GM21423 (cell line): ENCODE data around the gene TM2D3.

Source experiments
- ATAC-seq: cut with Tn5 transposase; IDR thresholded peaks from one replicate; pipeline ENCODE4 v1.9.1; 2021; ENCODE audit warnings: mild to moderate bottlenecking, moderate library complexity; ENCODE audit not compliant: unreplicated experiment

Gene TM2D3

DNA sequence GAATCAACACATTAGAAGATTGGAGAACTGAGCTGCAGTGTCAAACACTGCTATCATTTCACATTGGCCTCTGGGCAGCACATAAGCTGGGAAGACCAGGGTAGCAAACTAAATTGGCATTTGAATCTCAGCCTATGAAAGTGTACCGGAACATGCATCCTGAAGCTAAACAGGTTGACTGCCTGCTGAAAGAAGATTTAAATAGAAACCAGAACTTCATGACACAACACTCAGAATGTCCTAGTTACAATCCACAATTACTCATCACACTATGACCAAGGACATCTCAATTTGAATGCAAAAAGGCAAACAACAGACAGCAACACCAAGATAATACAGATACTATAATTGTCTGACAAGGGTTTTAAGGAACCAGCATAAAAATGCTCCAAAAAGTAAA, 26.2 kb downstream of the TM2D3 start:
- no peak for ATAC-seq

- no peak for ATAC-seq
These were observed 27.0 kb downstream of the TM2D3 start for GRCh38 chr15:101625184-101625583.

- ATAC-seq, result no peak
These were observed 28.5 kb downstream of the TM2D3 start for GRCh38 chr15:101623367-101624304.

DNA sequence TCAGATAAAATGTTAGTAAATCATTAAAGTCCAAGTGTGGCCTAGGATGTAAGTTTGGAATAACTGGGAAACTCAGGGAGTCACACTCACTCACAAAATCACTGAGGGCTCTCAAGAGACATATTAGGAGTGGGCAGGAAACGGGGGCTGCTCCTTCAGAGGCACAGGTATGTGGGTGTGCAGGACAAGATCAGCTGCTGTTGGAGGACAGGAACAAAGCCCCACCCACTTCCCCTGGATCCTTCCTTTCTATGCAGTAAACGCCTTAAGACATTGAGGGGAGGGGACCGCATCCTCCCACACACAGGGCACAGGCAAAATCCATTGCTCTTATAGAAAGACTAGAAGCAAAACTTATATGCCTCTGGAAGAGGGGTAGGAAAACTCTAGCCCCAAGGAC, 30.2 kb downstream of the TM2D3 start:
- no peak for ATAC-seq

GRCh38 chr15:101620671-101621070, 31.5 kb downstream of the TM2D3 start:
- no peak for ATAC-seq

DNA sequence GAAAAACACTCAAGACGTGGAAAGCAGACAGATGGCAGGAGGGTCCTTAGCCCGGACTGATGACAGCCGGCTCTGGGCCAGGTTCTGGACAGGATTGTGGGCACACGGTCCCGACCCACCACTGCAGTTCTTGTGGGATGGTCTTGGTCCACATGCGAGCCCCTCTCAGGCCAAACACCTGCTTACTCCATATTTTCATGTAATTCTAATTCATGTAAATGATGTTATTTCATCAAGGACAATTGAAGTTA, 32.6 kb downstream of the TM2D3 start:
- no peak for ATAC-seq

DNA sequence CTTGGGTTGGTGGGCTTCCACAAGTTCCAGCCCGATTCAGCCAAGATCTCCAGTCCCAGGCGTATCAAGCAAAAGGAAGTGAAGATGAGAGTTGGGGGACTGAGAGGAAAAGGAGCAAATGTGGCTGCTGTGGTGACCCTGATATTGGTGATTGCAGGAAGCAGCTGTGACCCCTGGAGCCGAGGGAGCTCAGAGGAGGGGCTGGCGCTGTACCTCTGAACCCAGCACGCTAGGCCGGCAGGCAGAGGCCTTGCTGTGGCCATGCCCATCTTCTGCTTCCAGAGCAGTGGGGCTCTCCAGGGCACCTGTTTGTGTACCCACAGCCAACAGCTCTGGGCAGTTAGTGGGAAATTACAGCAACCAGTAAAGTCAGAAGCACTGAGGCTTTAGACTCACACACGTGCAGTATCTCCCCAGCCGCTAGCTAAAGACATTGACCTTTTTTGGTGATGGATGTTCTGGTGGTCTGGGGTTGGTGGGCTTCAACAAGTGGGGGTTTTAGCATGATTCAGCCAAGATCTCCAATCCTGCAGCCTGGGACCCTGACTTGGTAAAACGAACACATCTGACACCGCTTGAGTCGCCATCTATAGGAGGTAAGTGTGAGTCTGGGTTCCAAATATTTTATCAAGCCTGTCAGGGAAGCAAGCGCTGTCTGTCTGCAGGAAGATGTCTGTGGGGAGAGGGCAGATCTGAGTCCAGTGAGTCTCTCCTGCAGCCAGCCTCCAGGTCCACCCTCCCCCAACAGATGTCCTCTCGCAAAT, 33.1 kb downstream of the TM2D3 start:
- ATAC-seq, result no peak

DNA sequence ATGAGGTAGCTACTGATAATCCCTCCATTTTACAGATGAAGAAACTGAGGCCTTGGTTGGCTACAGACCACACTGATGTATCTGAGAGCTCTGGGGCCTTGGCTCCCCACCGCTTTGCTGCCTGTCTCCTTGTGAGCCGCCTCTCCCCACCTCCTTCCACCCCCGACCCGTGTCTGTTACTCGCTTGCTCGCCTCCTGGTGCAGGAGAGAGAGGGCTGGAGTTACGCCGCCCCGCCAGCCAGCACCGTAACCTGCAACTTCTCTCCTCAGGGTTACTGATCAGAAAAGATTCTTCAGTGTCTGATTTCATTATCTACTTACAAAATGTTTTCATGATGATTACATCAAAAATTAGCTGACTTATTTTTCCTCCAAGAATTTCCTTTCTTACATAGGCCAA, 34.1 kb downstream of the TM2D3 start:
- no peak for ATAC-seq

DNA sequence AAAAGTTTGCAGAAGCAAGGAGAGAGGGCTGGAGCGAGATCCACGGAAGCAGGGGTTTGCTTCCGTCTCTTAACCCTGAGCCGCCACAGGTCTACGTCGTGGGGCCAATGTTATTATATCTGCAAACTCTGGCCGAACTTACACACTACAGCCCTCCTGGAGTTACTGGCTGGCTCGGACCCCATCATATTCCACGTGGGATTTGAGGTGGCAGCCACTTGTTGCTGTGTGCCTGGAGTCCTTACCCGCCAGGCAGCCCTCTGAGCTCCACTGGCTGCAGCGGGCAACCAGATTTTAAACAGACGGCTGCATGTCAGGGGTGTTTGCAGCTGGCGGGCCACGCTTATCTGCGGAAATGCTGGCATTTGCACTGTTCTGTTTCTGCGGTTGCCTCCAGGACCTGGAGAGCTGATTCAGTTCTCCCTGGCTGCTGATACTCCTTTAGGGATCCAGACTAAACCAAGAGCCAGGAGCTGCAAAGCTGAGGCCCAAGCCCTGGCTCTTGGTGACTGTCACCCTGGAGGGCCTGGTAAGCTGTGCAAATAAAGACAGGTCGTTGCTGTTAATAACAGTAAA, 34.7 kb downstream of the TM2D3 start:
- no peak for ATAC-seq

GRCh38 chr15:101615986-101616848, 36.0 kb downstream of the TM2D3 start:
- ATAC-seq, result no peak

DNA sequence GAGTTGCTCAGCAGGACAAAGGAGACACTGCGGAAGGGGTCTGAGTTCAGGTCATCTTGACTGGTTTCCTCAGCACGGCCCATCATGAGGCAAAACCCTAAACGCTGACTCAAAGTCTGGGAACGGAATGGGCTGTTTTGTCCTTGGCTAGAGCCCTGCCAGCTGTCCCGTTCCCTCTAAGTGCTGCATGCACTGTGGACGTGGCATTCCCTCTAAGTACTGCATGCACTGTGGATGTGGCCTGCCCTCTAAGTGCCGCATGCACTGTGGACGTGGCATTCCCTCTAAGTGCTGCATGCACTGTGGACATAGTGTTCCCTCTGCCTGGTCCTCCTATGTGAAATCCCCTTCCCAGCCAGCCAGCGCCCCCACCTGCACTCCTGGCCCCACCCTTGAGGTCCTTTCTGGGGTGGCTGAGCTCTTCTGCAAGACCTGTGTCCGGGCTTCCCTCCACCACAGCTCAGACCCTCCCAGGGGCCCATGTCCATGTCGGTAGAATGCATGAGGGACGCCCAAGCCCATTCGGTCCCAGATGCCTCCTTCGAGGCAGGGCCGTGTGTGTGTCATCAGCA, 36.7 kb downstream of the TM2D3 start:
- no peak for ATAC-seq

GRCh38 chr15:101614761-101615160, 37.4 kb downstream of the TM2D3 start:
- ATAC-seq, result no peak

GRCh38 chr15:101614001-101614585, 38.1 kb downstream of the TM2D3 start:
- no peak for ATAC-seq

DNA sequence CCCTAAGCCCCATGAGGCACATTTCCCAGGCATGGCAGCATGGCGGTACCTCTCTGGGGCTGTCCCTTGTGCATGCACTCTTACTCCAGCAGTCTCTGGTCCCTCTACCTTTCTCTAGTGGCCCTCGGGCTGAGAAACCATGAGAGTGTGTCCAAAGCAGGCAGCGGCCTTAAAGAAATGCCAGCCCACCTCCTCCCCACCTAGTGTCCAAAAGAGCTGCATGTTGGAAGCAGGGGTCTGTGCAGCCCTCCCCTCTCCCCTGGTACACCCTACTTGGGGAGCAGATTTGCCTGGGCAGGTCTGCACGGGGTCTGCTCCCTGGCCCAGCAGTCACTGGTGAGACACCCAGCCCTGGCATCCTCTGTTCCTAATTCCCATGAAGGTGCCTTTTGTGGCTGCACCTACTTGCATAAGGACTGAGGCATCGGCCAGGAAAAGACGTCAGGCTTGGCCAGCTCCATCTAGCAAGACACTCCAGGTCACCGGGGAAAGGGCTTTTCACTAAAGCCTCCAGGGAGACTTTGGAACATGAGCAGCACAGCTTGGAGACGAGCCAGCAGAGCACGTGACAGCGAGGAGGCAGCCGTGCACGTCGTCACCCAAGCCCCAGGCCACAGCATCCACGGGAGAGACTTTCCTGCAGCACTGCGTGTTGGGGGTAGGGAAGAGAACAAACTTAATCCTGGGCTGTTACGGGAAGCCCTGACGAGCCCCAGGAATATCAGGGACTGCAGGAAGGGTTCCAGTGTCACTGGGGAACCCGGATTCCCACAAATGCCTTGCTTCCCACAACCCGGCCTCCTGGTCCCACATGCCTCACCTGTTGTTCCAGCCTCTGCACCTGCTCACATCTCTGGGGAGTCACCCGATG, 38.8 kb downstream of the TM2D3 start:
- no peak for ATAC-seq

DNA sequence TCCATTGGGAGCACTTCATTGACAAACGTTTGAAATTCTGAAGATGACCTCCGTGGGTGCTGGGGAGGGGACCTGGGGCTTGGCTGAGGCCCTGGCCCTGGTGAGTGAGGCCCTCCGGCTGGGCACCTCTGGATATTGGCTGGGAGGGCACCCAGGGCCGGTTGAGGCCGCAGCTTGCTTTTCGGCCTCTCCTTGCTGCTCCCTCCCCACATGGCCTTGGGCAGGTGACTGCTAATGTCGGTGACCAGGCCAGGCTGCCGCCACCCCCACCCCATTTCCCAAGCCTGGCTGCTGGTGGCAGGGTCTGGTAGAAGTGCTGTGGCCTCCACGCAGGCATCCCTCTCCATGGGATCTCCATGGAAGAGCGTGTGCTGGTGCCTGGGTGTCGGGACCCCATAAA, 39.5 kb downstream of the TM2D3 start:
- ATAC-seq, result no peak

- ATAC-seq, result no peak
These were observed 40.4 kb downstream of the TM2D3 start for GRCh38 chr15:101611580-101612299.

- no peak for ATAC-seq
These were observed 41.2 kb downstream of the TM2D3 start for GRCh38 chr15:101611007-101611406.

- no peak for ATAC-seq
These were observed 41.6 kb downstream of the TM2D3 start for GRCh38 chr15:101610611-101611000.
